Endothelial cell of umbilical vein (primary cell): Measurements from ENCODE around the gene IL33. TPM values are rescaled to one million over a fixed set of nuclear protein-coding genes. Genes with fewer than 3 reads are reported as not detected.

Experiments used
- BruUV-seq: library from RNA; stranded (reverse); fragments of 400-500 nt; replicated peaks from 2 replicates; lab custom pipeline; 2021; lab: Mats Ljungman, UMichigan
- CTCF ChIA-PET: fragments of 300-600, 350-600 bp; sonication (Branson Sonifier 250); formaldehyde crosslinking; loops from one replicate; lab custom pipeline; 2021; ENCODE audit warnings: antibody characterized with exemption, inconsistent platforms; lab: Charles Lee
- POLR2A ChIA-PET: fragments of 300-600, 350-600 bp; sonication (Branson Sonifier 250); formaldehyde crosslinking; loops from one replicate; lab custom pipeline; 2021; ENCODE audit warnings: antibody characterized with exemption, inconsistent platforms; lab: Charles Lee
- DNase-seq: peaks from one replicate; pipeline ENCODE4 v3.0.0-alpha.2; 2011; ENCODE audit warnings: low read depth, low spot score
- FAIRE-seq: peaks from 2 replicates; lab custom pipeline; 2011; peaks lifted over from hg19 to GRCh38; lab: Jason Lieb, UNC
- H2AFZ ChIP-seq: 2 replicates; pipeline ENCODE4 v1.6.0; 2012; ENCODE audit warnings: low read depth, low read length, control low read depth, inconsistent platforms
- H3K27ac ChIP-seq: 2 replicates; pipeline ENCODE4 v1.5.1; 2011; ENCODE audit warnings: low read depth, mild to moderate bottlenecking, control low read depth, low read length, moderate library complexity; ENCODE audit not compliant: insufficient read depth
- H3K27me3 ChIP-seq, 2 experiments: 2 replicates each; pipeline versions ENCODE4 v1.6.0 to v1.6.1; 2011; ENCODE audit warnings: low read length in 2 of 2, mixed read lengths in 1 of 2; ENCODE audit not compliant: control insufficient read depth in 2 of 2, insufficient read depth in 2 of 2
- H3K36me3 ChIP-seq, 2 experiments: 2 replicates in 1 of 2; 3 replicates in 1 of 2; pipeline ENCODE4 v1.5.1; 2011; ENCODE audit warnings: low read length in 2 of 2, mild to moderate bottlenecking in 1 of 2, moderate library complexity in 1 of 2; ENCODE audit not compliant: control insufficient read depth in 2 of 2, insufficient read depth in 2 of 2; ENCODE audit errors: extremely low read depth in 1 of 2
- H3K4me1 ChIP-seq: 3 replicates; pipeline ENCODE4 v1.5.1; 2011; ENCODE audit warnings: mild to moderate bottlenecking, low read length; ENCODE audit not compliant: control insufficient read depth, insufficient read depth; ENCODE audit errors: extremely low read depth
- H3K4me2 ChIP-seq: 2 replicates; pipeline ENCODE4 v1.6.1; 2011; ENCODE audit warnings: low read length, control low read depth, mixed read lengths; ENCODE audit not compliant: insufficient read depth
- H3K4me3 ChIP-seq, 3 experiments: fragments of 200-600 bp in 1 of 3; sonication (generic), shearing (Covaris generic) in 1 of 3; replicated peaks in 1 of 3; 2 replicates each; pipeline ENCODE4 v1.5.1; 2011 to 2016; ENCODE audit warnings: control low read depth in 3 of 3, low read length in 3 of 3, mild to moderate bottlenecking in 2 of 3, inconsistent platforms in 1 of 3, low read depth in 1 of 3, moderate library complexity in 1 of 3; ENCODE audit not compliant: insufficient read depth in 1 of 3
- H3K79me2 ChIP-seq: 2 replicates; pipeline ENCODE4 v1.6.0; 2012; ENCODE audit warnings: low read length, inconsistent platforms; ENCODE audit not compliant: control insufficient read depth, insufficient read depth
- H3K9ac ChIP-seq: replicated peaks from 2 replicates; pipeline ENCODE3; 2011; ENCODE audit warnings: low read length, control low read depth; ENCODE audit not compliant: insufficient read depth; ENCODE audit errors: extremely low read depth
- H3K9me1 ChIP-seq: replicated peaks from 3 replicates; pipeline ENCODE4 v1.6.0; 2011; ENCODE audit warnings: mild to moderate bottlenecking, low read length; ENCODE audit not compliant: control insufficient read depth, insufficient read depth; ENCODE audit errors: extremely low read depth
- H3K9me3 ChIP-seq: replicated peaks from 2 replicates; pipeline ENCODE4 v1.5.1; 2012; ENCODE audit warnings: low read length, inconsistent platforms; ENCODE audit not compliant: control insufficient read depth, insufficient read depth
- H4K20me1 ChIP-seq: replicated peaks from 2 replicates; pipeline ENCODE3; 2011; ENCODE audit warnings: mild to moderate bottlenecking, low read length; ENCODE audit not compliant: control insufficient read depth, insufficient read depth; ENCODE audit errors: extremely low read depth
- CTCF ChIP-seq, 2 donors: IDR thresholded peaks; 1 replicate in 1 of 2; 2 replicates in 1 of 2; pipeline ENCODE4 v1.5.1; 2011; ENCODE audit warnings: low read length in 2 of 2, mild to moderate bottlenecking in 2 of 2, moderate library complexity in 2 of 2, control low read depth in 1 of 2, inconsistent platforms in 1 of 2, low read depth in 1 of 2; ENCODE audit not compliant: insufficient read depth in 1 of 2; ENCODE audit errors: extremely low read depth in 1 of 2
- EZH2 ChIP-seq: IDR thresholded peaks from 2 replicates; pipeline ENCODE4 v1.6.1; 2012; ENCODE audit warnings: borderline replicate concordance, low read depth, mild to moderate bottlenecking, moderate library complexity, low read length, inconsistent platforms; ENCODE audit not compliant: severe bottlenecking
- FOS ChIP-seq: IDR thresholded peaks from 2 replicates; pipeline ENCODE4 v1.6.1; 2011; ENCODE audit warnings: mild to moderate bottlenecking, low read length, moderate library complexity, borderline replicate concordance; ENCODE audit not compliant: insufficient read depth
- GATA2 ChIP-seq: IDR thresholded peaks from 2 replicates; pipeline ENCODE4 v1.7.0; 2011; ENCODE audit warnings: low read depth, mild to moderate bottlenecking, moderate library complexity, mixed read lengths, low read length; ENCODE audit not compliant: insufficient read length, insufficient read depth
- JUN ChIP-seq: IDR thresholded peaks from 2 replicates; pipeline ENCODE4 v1.6.1; 2011; ENCODE audit warnings: borderline replicate concordance, low read depth; ENCODE audit not compliant: insufficient read length, insufficient read depth
- MYC ChIP-seq: IDR thresholded peaks from one replicate; pipeline ENCODE4 v1.6.1; 2011; ENCODE audit warnings: mild to moderate bottlenecking, low read depth, low read length
- POLR2A ChIP-seq: IDR thresholded peaks from 2 replicates; pipeline ENCODE4 v1.6.1; 2012; ENCODE audit warnings: low read depth, mild to moderate bottlenecking, control low read depth, low read length
- POLR2AphosphoS5 ChIP-seq: IDR thresholded peaks from 2 replicates; pipeline ENCODE4 v1.6.1; 2012; ENCODE audit warnings: low read depth, mild to moderate bottlenecking, control low read depth, low read length, moderate library complexity; ENCODE audit not compliant: insufficient read depth
- dilution Hi-C: fragments of 300-500 bp; cut with MboI; formaldehyde crosslinking; loops from one replicate; pipeline ENCODE4 v1.15.0; 2019; ENCODE audit warnings: low sequenced_read_pairs; ENCODE audit not compliant: extremely low pct_ligation_motif_present
- intact Hi-C: fragments of 100-400 bp; cut with micrococcal nuclease; formaldehyde crosslinking; loops from one replicate; pipeline ENCODE4 v1.10.0; 2022
- polyA plus RNA-seq, 4 experiments: library from polyadenylated mRNA; depleted of rRNA in 3 of 4; stranded (reverse) in 3 of 4; unstranded in 1 of 4; fragments of >200 nt; gene quantifications; 2 replicates each; pipeline versions ENCODE4 v1.2.1 to v1.2.3, GENCODE V29; 2011 to 2012; ENCODE audit warnings: missing spikeins in 1 of 4
- total RNA-seq: library from RNA; stranded (reverse); gene quantifications from 2 replicates; pipeline ENCODE4 v1.2.3, GENCODE V29; 2021
- TF ChIP-seq, protein P1 (sequence below): IDR thresholded peaks from 2 replicates; pipeline ENCODE4 v1.6.1; 2011; ENCODE audit not compliant: insufficient read depth, insufficient read length

IL33 gene
- total and polyA plus RNA-seq, 2 donors (not counting 3 experiments of a cell fraction or from before 2014, with no cell fraction given), result 8.7 to 13.8 TPM

- FAIRE-seq (no peak), DNase-seq (no peak)
- Histone ChIP-seq H3K4me2 (no peak overlapping the region), H3K27ac (no peak overlapping the region), H2AFZ (no peak overlapping the region), H3K4me3 (no peak overlapping the region), H3K9me3 (no peaks in the 10 kb centered on the region), H3K4me1 (peaks cover 18% of the 10 kb centered on the region), H3K79me2 (no peaks in the 10 kb centered on the region), H3K9ac (no peak overlapping the region), H3K9me1 (no peaks in the 10 kb centered on the region), H4K20me1 (no peaks in the 10 kb centered on the region), H3K36me3 (no peaks in the 10 kb centered on the region), H3K27me3 (no peaks in the 10 kb centered on the region)
- dilution Hi-C loops (no loop called here), intact Hi-C loops (loop anchor here (10.0 kb wide), 2 partner anchors 220 to 400 kb away; partner anchors contain the start of gene UHRF2)
- ChIA-PET POLR2A (no interaction called here), CTCF (interaction anchor here (0.9 to 3.2 kb wide), 6 partner anchors 10 to 140 kb away, joined by 3 to 34 read pairs (median 8); no protein-coding TSS in a partner anchor)
- no peak for TF ChIP-seq GATA2
- TF ChIP-seq JUN, result no peak
- no peak for TF ChIP-seq EZH2
- TF ChIP-seq CTCF (IDR thresholded peaks at IDR 0.05; ENCODE audit: extremely low read depth in 1 of 2, insufficient read depth in 1 of 2, low read depth in 1 of 2, low read length in 2 of 2), result no peak
- TF ChIP-seq, protein P1, sequence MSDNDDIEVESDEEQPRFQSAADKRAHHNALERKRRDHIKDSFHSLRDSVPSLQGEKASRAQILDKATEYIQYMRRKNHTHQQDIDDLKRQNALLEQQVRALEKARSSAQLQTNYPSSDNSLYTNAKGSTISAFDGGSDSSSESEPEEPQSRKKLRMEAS, result no peak
- no peak for TF ChIP-seq POLR2AphosphoS5
- no peak for TF ChIP-seq FOS
- no peak for TF ChIP-seq MYC
- TF ChIP-seq POLR2A, result no peak
- no TSS peak for BruUV-seq
Measured at GRCh38 chr9:6194934-6195333, 20.7 kb upstream of the IL33 start.
